Fibroblast of skin of left biceps (primary cell): ENCODE data around the gene DGKB.

Experiments used
- DNase-seq, 2 experiments: peaks; one replicate each; pipeline ENCODE4 v3.0.0-alpha.2; 2013; ENCODE audit warnings: low read depth in 2 of 2

Gene DGKB

GRCh38 chr7:14902589-14903067 is at the start of gene DGKB:
DGKB (minus strand) TSS chr7:14902751.
- DNase-seq: no peak

- DNase-seq: no peak
These were observed 47.5 kb upstream of the DGKB start for GRCh38 chr7:14950013-14950412.

GRCh38 chr7:14938181-14938580 is 35.6 kb upstream of the DGKB start:
- no peak for DNase-seq

GRCh38 chr7:14937581-14937980 is 35.0 kb upstream of the DGKB start:
- no peak for DNase-seq

GRCh38 chr7:14936554-14936953 is 34.0 kb upstream of the DGKB start:
- DNase-seq: peak; percentile 24 to 28

- no peak for DNase-seq
These were observed 32.3 kb upstream of the DGKB start for GRCh38 chr7:14934839-14935238.

- DNase-seq: no peak
These were observed 29.1 kb upstream of the DGKB start for GRCh38 chr7:14931511-14932215.

GRCh38 chr7:14924398-14924797 is 21.8 kb upstream of the DGKB start:
- DNase-seq: no peak

- no peak for DNase-seq
These were observed 8.5 kb upstream of the DGKB start for GRCh38 chr7:14911077-14911476.

- no peak for DNase-seq
These were observed 6.1 kb upstream of the DGKB start for GRCh38 chr7:14908697-14909096.

- no peak for DNase-seq
These were observed 3.2 kb upstream of the DGKB start for GRCh38 chr7:14905764-14906163.

- DNase-seq: no peak
These were observed 2.5 kb downstream of the DGKB start for GRCh38 chr7:14900051-14900450.

GRCh38 chr7:14899030-14899429 is 3.5 kb downstream of the DGKB start:
- no peak for DNase-seq

GRCh38 chr7:14896461-14896860 is 6.1 kb downstream of the DGKB start:
- no peak for DNase-seq

- no peak for DNase-seq
These were observed 7.7 kb downstream of the DGKB start for GRCh38 chr7:14894826-14895225.

GRCh38 chr7:14892961-14893360 is 9.6 kb downstream of the DGKB start:
- DNase-seq: no peak

GRCh38 chr7:14891289-14891688 is 11.3 kb downstream of the DGKB start:
- no peak for DNase-seq

GRCh38 chr7:14888962-14889361 is 13.6 kb downstream of the DGKB start:
- no peak for DNase-seq

GRCh38 chr7:14886533-14886932 is 16.0 kb downstream of the DGKB start:
- DNase-seq: no peak

- DNase-seq: no peak
These were observed 26.5 kb downstream of the DGKB start for GRCh38 chr7:14875941-14876587.

- no peak for DNase-seq
These were observed 30.7 kb downstream of the DGKB start for GRCh38 chr7:14871880-14872279.

- DNase-seq: no peak
These were observed 32.2 kb downstream of the DGKB start for GRCh38 chr7:14870394-14870793.

GRCh38 chr7:14868937-14869336 is 33.6 kb downstream of the DGKB start:
- DNase-seq: no peak
